HepG2 (cell line): ENCODE data around the gene ING5. TPM values are rescaled to one million over a fixed set of nuclear protein-coding genes. Genes with fewer than 3 reads are reported as not detected.

ENCODE experiments used
- DRAP1 ChIP-seq: IDR thresholded peaks from 2 replicates; pipeline ENCODE4 v1.6.1; 2016; ENCODE audit warnings: missing genetic modification reagents, missing compliant biosample characterization
- ELK4 ChIP-seq: sonication (generic); formaldehyde crosslinking; IDR thresholded peaks from 2 replicates; pipeline ENCODE4 v1.9.0; 2021; ENCODE audit warnings: missing genetic modification reagents, borderline replicate concordance
- SKI ChIP-seq: fragments of 450-650 bp; IDR thresholded peaks from one replicate; pipeline ENCODE4 v1.6.1; 2018; ENCODE audit warnings: mild to moderate bottlenecking; ENCODE audit not compliant: partially characterized antibody
- SKIL ChIP-seq: sonication (generic); formaldehyde crosslinking; IDR thresholded peaks from 2 replicates; pipeline ENCODE4 v1.8.0; 2022; ENCODE audit warnings: missing genetic modification reagents, mild to moderate bottlenecking, moderate library complexity, borderline replicate concordance
- YEATS4 ChIP-seq: sonication (generic); formaldehyde crosslinking; IDR thresholded peaks from 2 replicates; pipeline ENCODE4 v1.4.0; 2020; ENCODE audit warnings: missing genetic modification reagents, borderline replicate concordance
- ZC3H13 ChIP-seq: sonication (generic); formaldehyde crosslinking; IDR thresholded peaks from 2 replicates; pipeline ENCODE4 v1.8.1; 2023; ENCODE audit warnings: mild to moderate bottlenecking, missing genetic modification reagents, moderate library complexity
- ZNF335 ChIP-seq: sonication (generic); formaldehyde crosslinking; IDR thresholded peaks from 2 replicates; pipeline ENCODE4 v1.4.0; 2020; ENCODE audit warnings: missing genetic modification reagents
- polyA plus RNA-seq, 8 experiments: library from polyadenylated mRNA; depleted of rRNA in 3 of 8; stranded (reverse) in 7 of 8; unstranded in 1 of 8; fragments of >200 nt; fragmentation: Illumina TruSeq in 4 of 8; extraction: Trizol in 4 of 8; gene quantifications; 2 replicates each; pipeline versions ENCODE4 v1.2.1 to v1.2.3, GENCODE V29; 2011 to 2016; ENCODE audit warnings: low read depth in 4 of 8, missing spikeins in 1 of 8, mixed read lengths in 1 of 8; ENCODE audit not compliant: insufficient read depth in 1 of 8
- total RNA-seq, 5 experiments: library from RNA; depleted of rRNA; stranded (reverse); fragments of >200 nt; fragmentation: Illumina TruSeq; extraction: Trizol; gene quantifications; 2 replicates each; pipeline ENCODE4 v1.2.3, GENCODE V29; 2016; ENCODE audit warnings: low read depth in 1 of 5
- TF ChIP-seq, protein P1 (sequence below): sonication (generic); formaldehyde crosslinking; IDR thresholded peaks from 2 replicates; pipeline ENCODE4 v1.5.1; 2020; ENCODE audit warnings: mild to moderate bottlenecking, moderate library complexity, missing genetic modification reagents
- TF ChIP-seq, protein P2 (sequence below): sonication (generic); formaldehyde crosslinking; IDR thresholded peaks from 2 replicates; pipeline ENCODE4 v1.4.0; 2020; ENCODE audit warnings: missing genetic modification reagents
- TF ChIP-seq, protein P3 (sequence below): sonication (generic); formaldehyde crosslinking; IDR thresholded peaks from 2 replicates; pipeline ENCODE4 v1.8.1; 2023; ENCODE audit warnings: missing genetic modification reagents, mild to moderate bottlenecking, borderline replicate concordance

ING5 gene
- total and polyA plus RNA-seq, 2 of the 13 experiments (the other 11 are each of a cell fraction or from before 2014, with no cell fraction given), result 61.9 to 71.9 TPM

DNA sequence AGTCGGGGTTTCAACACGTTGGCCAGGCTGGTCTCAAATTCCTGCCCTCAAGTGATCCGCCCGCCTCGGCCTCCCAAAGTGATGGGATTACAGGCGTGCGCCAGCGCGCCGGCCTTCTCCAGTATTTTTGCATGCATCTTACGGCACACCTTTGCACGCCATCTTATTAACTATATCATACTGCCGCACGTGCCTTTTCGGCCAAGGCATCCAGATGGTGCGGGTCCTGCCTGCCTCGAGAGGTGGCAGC lies 765 bp upstream of the ING5 start (continued):
- TF ChIP-seq, protein P1, sequence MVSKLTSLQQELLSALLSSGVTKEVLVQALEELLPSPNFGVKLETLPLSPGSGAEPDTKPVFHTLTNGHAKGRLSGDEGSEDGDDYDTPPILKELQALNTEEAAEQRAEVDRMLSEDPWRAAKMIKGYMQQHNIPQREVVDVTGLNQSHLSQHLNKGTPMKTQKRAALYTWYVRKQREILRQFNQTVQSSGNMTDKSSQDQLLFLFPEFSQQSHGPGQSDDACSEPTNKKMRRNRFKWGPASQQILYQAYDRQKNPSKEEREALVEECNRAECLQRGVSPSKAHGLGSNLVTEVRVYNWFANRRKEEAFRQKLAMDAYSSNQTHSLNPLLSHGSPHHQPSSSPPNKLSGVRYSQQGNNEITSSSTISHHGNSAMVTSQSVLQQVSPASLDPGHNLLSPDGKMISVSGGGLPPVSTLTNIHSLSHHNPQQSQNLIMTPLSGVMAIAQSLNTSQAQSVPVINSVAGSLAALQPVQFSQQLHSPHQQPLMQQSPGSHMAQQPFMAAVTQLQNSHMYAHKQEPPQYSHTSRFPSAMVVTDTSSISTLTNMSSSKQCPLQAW (CRISPR knock-in tag), result no peak
- TF ChIP-seq, protein P2, sequence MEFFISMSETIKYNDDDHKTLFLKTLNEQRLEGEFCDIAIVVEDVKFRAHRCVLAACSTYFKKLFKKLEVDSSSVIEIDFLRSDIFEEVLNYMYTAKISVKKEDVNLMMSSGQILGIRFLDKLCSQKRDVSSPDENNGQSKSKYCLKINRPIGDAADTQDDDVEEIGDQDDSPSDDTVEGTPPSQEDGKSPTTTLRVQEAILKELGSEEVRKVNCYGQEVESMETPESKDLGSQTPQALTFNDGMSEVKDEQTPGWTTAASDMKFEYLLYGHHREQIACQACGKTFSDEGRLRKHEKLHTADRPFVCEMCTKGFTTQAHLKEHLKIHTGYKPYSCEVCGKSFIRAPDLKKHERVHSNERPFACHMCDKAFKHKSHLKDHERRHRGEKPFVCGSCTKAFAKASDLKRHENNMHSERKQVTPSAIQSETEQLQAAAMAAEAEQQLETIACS (CRISPR knock-in tag), result peak; percentile 14; the same call in 1 of the 2 replicates
- TF ChIP-seq ZC3H13, result 0 out of 2 replicates have a peak, but pooled peaks have one; percentile 84
- TF ChIP-seq SKI, result peak; percentile 22
- TF ChIP-seq YEATS4 (CRISPR knock-in tag), result no peak
- peak; percentile 46; the same call in 1 of the 2 replicates for TF ChIP-seq DRAP1 (CRISPR knock-in tag)
- TF ChIP-seq ELK4, result no peak
- TF ChIP-seq SKIL (CRISPR knock-in tag), result 0 out of 2 replicates have a peak, but pooled peaks have one; percentile 44
- peak; percentile 79 for TF ChIP-seq ZNF335
- TF ChIP-seq, protein P3, sequence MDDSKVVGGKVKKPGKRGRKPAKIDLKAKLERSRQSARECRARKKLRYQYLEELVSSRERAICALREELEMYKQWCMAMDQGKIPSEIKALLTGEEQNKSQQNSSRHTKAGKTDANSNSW (CRISPR knock-in tag), result 0 out of 2 replicates have a peak, but pooled peaks have one; percentile 44
